Measurements from ENCODE around the gene CRLF2. TPM values are rescaled to one million over a fixed set of nuclear protein-coding genes. Genes with fewer than 3 reads are reported as not detected.

The CRLF2 gene
- total and polyA plus RNA-seq, 8 donors: not detected

GRCh38 chrX:1226249-1226648 is 13.8 kb upstream of the CRLF2 start:
- H3K27ac ChIP-seq: no peak overlapping the region
- no peak overlapping the region for H3K4me3 ChIP-seq
- no peaks in the 10 kb centered on the region for H3K36me3 ChIP-seq
- no peaks in the 10 kb centered on the region for H3K27me3 ChIP-seq
- TF ChIP-seq CTCF (IDR thresholded peaks at IDR 0.05) (no peak), POLR2AphosphoS5 (IDR thresholded peaks at IDR 0.05) (no peak), POLR2A (IDR thresholded peaks at IDR 0.05) (no peak)
- intact Hi-C loops (cut with DNase I; ENCODE audit: low total_unique reads): no loop called here
- H3K9me3 ChIP-seq: peaks cover 3 to 36% (median 16%) of the 10 kb centered on the region in 4 donors
- no peak for DNase-seq
- H3K4me1 ChIP-seq: no peaks in the 10 kb centered on the region

- H3K4me3 ChIP-seq: no peak overlapping the region
- no peak overlapping the region for H3K27ac ChIP-seq
- 25 to 35% (median 31%) methylated on average over 8 of the region's 8 CpGs for WGBS, 5 donors
- H3K9me3 ChIP-seq: peaks cover 3 to 37% (median 16%) of the 10 kb centered on the region in 4 donors
- intact Hi-C loops (cut with DNase I; ENCODE audit: low total_unique reads): no loop called here
- H3K36me3 ChIP-seq: no peaks in the 10 kb centered on the region
- H3K4me1 ChIP-seq: no peaks in the 10 kb centered on the region
- TF ChIP-seq CTCF (IDR thresholded peaks at IDR 0.05): no peak
- no peak for TF ChIP-seq POLR2A (IDR thresholded peaks at IDR 0.05)
- TF ChIP-seq POLR2AphosphoS5 (IDR thresholded peaks at IDR 0.05): no peak
- no peak for TF ChIP-seq EP300 (IDR thresholded peaks at IDR 0.05)
- H3K27me3 ChIP-seq: no peaks in the 10 kb centered on the region
- DNase-seq: no peak
These were observed 12.5 kb upstream of the CRLF2 start for GRCh38 chrX:1224954-1225353.

GRCh38 chrX:1223242-1223600 is 10.8 kb upstream of the CRLF2 start:
- Histone ChIP-seq H3K4me3 (no peak overlapping the region), H3K27ac (no peak overlapping the region), H3K36me3 (no peaks in the 10 kb centered on the region), H3K4me1 (no peaks in the 10 kb centered on the region), H3K9me3 (peaks cover 3 to 37% (median 16%) of the 10 kb centered on the region in 4 donors), H3K27me3 (no peaks in the 10 kb centered on the region)
- no peak for DNase-seq
- TF ChIP-seq POLR2A (IDR thresholded peaks at IDR 0.05) (no peak), POLR2AphosphoS5 (IDR thresholded peaks at IDR 0.05) (no peak), EP300 (IDR thresholded peaks at IDR 0.05) (no peak), CTCF (IDR thresholded peaks at IDR 0.05) (no peak)
- intact Hi-C loops (cut with DNase I; ENCODE audit: low total_unique reads): no loop called here

- Histone ChIP-seq H3K9me3 (peaks cover 3 to 37% (median 16%) of the 10 kb centered on the region in 4 donors), H3K27ac (no peak overlapping the region), H3K27me3 (no peaks in the 10 kb centered on the region), H3K4me3 (no peak overlapping the region), H3K36me3 (no peaks in the 10 kb centered on the region), H3K4me1 (no peaks in the 10 kb centered on the region)
- no peak for DNase-seq
- intact Hi-C loops (cut with DNase I; ENCODE audit: low total_unique reads): no loop called here
- TF ChIP-seq POLR2A (IDR thresholded peaks at IDR 0.05) (no peak), POLR2AphosphoS5 (IDR thresholded peaks at IDR 0.05) (no peak), CTCF (IDR thresholded peaks at IDR 0.05) (no peak), EP300 (IDR thresholded peaks at IDR 0.05) (no peak)
- WGBS, 5 donors: 78 to 86% (median 83%) methylated on average over 17 of the region's 17 CpGs
These were observed 10.2 kb upstream of the CRLF2 start for GRCh38 chrX:1222531-1223241.
